Stimulated activated CD4-positive, alpha-beta T cell treated with anti-CD3 and anti-CD28 coated beads, TNF-alpha, amount 100 ng/mL, for 24 hours (primary cell): Measurements from ENCODE around the gene PITPNM1.
A peak's percentile ranks its signal among the peaks of the same experiment; 100 is the strongest.
"Not testable (repeated sequence)": the region's sequence is repeated elsewhere in the genome, so short reads cannot be mapped to it uniquely, and the experiment has no call there.

Source experiments
- DNase-seq, 3 experiments: peaks; one replicate each; pipeline ENCODE4 v3.0.0-alpha.2; 2020; ENCODE audit warnings: low read depth in 3 of 3

PITPNM1 gene

GRCh38 chr11:67523556-67524479 lies 18.7 kb upstream of the PITPNM1 start:
- DNase-seq: no peak

GRCh38 chr11:67522844-67523555 lies 17.8 kb upstream of the PITPNM1 start, which contains the start of gene CABP2:
Gene CABP2 (minus strand): TSS chr11:67523446. CDS start chr11:67523326, 120 bp downstream.
- DNase-seq: no peak

GRCh38 chr11:67522338-67522737 lies 17.2 kb upstream of the PITPNM1 start:
- DNase-seq: no peak

- no peak for DNase-seq
Observed at GRCh38 chr11:67521924-67522323, 16.8 kb upstream of the PITPNM1 start.

GRCh38 chr11:67520856-67521824 lies 16.0 kb upstream of the PITPNM1 start:
- no peak for DNase-seq

GRCh38 chr11:67519726-67520125 lies 14.6 kb upstream of the PITPNM1 start:
- no peak for DNase-seq

- no peak for DNase-seq
Observed at GRCh38 chr11:67517784-67518552, 12.8 kb upstream of the PITPNM1 start.

GRCh38 chr11:67516806-67517205 lies 11.6 kb upstream of the PITPNM1 start:
- DNase-seq: no peak

- DNase-seq: no peak
Observed at GRCh38 chr11:67514116-67514515, 9.0 kb upstream of the PITPNM1 start.

GRCh38 chr11:67511558-67511957 lies 6.4 kb upstream of the PITPNM1 start:
- DNase-seq: not testable (repeated sequence)

GRCh38 chr11:67510023-67510345 lies 4.8 kb upstream of the PITPNM1 start:
- DNase-seq: no peak

GRCh38 chr11:67508486-67509121 lies 3.4 kb upstream of the PITPNM1 start:
- DNase-seq: peak; percentile 98 to 99 (median 98)

- DNase-seq: peak; percentile 96 to 99 (median 96)
Observed at GRCh38 chr11:67507864-67508485, 2.8 kb upstream of the PITPNM1 start, which contains the start of gene CDK2AP2. Gene CDK2AP2 (minus strand): TSS chr11:67508162. CDS start chr11:67508082, 80 bp downstream.

- DNase-seq: no peak
Observed at GRCh38 chr11:67507242-67507863, 2.2 kb upstream of the PITPNM1 start.

- no peak for DNase-seq
Observed at GRCh38 chr11:67506426-67507051, 1.4 kb upstream of the PITPNM1 start.

GRCh38 chr11:67505605-67506396 lies 638 bp upstream of the PITPNM1 start:
- peak; percentile 76 to 92 (median 81) for DNase-seq

- DNase-seq: no peak
Observed at GRCh38 chr11:67504005-67504949, 886 bp downstream of the PITPNM1 start.
